Measurements from ENCODE around the gene ITPRIPL1.
"Not testable (repeated sequence)": the region's sequence is repeated elsewhere in the genome, so short reads cannot be mapped to it uniquely, and the experiment has no call there.

The ITPRIPL1 gene, protein sequence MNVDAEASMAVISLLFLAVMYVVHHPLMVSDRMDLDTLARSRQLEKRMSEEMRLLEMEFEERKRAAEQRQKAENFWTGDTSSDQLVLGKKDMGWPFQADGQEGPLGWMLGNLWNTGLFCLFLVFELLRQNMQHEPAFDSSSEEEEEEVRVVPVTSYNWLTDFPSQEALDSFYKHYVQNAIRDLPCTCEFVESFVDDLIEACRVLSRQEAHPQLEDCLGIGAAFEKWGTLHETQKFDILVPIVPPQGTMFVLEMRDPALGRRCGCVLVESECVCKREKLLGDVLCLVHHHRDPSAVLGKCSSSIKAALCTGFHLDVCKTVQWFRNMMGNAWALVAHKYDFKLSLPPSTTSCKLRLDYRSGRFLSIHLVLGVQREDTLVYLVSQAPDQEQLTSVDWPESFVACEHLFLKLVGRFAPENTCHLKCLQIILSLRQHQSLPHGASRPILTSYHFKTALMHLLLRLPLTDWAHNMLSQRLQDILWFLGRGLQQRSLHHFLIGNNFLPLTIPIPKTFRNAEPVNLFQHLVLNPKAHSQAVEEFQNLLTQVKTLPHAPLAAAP

GRCh38 chr2:96325041-96325883 lies at the start of gene ITPRIPL1:
ITPRIPL1 (plus strand) TSS chr2:96325317; CDS start chr2:96325840, 523 bp downstream.
- no peak for DNase-seq

- no peak for DNase-seq
Observed at GRCh38 chr2:96276787-96277499, 48.2 kb upstream of the ITPRIPL1 start.

DNA sequence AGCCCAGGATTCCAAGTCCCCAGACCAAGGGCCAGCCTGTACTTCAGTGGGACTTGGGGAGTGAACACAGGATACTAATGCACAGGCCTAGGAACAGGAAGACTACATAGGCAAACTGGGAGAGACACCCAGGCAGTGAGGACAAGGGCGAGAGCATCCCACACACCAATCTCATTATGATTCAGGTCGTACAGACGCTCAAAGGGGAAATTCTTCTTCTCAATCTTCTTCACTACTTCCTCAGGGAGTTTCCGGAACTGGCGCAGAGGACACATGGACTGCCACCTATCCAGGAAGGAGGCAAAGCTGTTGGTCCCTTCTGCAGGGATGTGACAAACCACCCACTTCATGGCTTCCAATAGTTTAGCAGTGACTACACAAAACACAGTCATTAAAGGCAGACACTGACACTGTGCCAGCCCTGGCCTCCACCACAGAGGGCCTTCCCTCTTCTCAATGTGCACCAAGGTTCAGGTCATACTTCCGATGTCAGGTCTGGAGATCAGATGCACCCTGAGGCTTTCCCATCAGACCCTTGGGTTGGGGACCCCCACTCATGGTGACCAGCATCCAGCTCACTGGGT lies 37.8 kb upstream of the ITPRIPL1 start:
- DNase-seq, result no peak

DNA sequence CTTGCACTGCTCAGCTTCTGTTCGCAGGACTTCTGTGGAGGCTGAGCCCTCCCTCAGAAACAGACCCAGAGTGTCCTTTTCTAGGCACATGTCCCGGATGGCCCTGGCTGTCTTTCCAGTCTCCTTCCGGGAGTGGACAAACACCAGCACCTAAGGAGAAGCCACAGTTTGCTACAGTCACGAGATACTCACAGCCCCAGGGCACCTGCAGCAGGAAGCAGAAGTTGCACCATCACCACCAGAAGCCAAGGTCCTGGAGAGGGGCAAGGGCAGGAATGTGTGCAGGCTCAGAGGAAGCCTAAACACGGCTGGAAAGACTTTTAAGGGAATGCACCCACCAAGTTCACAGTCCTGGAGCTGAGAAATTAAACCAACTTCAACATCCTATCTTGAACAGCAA lies 33.4 kb upstream of the ITPRIPL1 start:
- no peak for DNase-seq

- not testable (repeated sequence) for DNase-seq
Observed at GRCh38 chr2:96294271-96294670, 30.8 kb upstream of the ITPRIPL1 start.

DNA sequence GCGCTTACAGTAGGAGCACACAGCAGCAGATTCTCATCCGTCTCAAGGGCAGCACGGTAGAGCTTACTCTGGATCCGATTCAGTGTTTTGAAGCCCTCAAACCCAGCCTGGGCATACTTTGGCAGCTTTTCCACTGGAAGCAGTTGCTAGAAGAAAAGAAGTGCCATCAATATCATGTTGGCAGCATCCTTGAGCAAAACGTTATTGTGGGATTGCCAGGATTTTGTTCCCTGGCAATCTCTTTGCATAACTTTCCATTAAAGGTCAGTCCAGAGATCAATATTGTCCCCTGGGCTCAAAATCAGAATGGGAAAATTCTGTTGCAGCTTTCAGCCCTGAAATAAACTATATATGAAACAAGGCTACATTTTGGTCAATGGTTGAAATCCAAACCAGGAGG lies 28.2 kb upstream of the ITPRIPL1 start:
- DNase-seq, result no peak

DNA sequence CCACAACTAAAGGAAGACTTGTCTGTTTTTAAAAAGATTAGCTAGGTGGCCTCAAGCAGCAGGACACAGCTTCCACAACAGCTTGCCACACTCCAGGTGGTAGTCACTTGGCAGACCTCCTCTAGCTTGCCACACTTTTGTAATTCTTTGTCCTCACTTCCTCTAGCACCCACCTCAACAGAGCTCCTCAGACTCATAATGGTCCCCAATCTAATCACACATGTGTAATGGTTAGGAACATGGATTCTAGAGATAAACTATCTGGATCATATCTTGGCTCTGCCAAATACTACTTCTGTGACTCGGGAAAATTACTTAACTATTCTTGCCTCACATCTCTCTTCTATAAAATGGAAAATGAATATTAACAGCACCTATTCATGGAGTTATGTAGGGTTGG lies 23.3 kb upstream of the ITPRIPL1 start:
- DNase-seq, result no peak

- no peak for DNase-seq
Observed at GRCh38 chr2:96304606-96305005, 20.5 kb upstream of the ITPRIPL1 start.

DNA sequence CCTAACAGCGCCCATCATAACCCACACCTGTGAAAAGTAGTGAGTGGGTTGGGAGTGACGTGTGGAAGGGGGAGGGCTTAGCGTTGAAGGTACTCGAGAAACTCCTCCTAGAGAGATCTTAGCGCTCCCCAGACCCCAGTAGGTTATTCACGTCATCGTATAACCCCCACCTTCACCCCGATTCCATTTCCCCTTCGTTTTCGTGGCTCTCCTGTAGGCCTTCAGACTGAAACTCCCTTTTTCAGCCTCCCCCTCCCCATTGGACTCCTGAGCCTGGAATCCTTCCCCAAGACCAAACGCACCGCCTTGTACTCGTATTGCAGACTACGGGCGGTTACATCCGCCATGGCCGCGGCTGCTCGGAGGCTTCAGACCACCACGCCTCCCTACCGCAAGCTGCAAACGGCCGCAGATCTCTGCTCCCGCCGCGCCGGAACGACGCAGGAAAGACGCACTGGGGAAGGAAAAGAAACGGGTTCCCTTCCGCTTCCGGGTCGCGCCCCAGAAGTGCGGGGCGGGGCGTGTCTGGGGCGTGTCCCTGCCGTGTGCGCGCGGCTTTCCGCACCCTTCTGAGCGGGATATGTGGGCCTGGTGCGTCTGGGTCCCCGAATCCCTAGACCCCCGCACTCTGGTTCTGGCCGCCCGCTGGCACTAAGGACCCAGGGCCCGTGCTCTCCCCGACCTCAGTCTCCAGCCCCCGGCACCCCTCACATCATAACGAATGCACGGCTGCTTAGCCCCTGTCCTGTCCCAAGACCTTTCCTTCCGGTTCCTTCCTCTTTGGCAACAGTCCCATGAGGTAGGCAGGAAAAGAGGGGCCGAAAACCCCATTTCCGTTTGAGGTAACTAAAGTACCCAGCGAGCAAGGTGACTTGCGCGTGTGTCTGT lies 19.8 kb upstream of the ITPRIPL1 start, which contains the start of gene SNRNP200:
TSS of gene SNRNP200 (minus strand) at position 456 of the 888 bp plus-strand sequence. CDS start at position 347, 109 bp downstream.
- DNase-seq, result no peak

DNA sequence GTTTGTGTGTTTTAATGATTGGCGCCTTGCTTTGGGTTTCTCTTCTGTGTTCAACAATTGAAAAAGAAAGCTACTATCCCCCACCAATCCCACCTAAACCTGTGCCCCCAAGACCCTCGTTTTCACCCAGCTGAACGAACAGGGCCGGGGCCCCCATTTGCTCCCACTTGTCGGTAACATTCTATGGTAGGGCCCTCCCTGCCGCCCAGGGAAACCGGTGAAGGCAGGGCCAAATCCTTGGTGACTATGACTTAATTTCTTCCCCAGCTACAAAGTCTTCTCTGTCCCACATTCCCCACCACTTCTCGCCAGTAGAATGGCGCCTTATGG lies 19.2 kb upstream of the ITPRIPL1 start:
- DNase-seq, result no peak

DNA sequence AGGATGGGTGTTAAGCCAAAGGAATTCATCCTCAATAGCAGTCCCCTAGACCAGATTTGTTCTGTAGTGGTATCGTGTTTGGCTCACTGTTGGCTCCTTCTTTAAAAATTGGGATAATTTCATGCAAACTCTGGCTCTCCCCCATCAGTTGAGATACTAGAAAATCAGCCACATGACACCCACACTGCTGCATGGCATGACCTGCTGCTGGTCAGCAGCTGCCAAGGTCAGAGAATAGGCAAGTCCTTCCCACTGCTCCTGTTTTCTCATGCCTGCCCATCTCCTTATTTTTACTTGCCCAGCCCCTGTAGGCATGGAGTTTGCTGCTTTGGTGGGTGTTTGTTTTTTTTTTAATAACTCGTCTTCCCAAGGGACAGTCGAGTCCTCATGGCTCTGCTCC lies 18.7 kb upstream of the ITPRIPL1 start:
- DNase-seq, result no peak

- no peak for DNase-seq
Observed at GRCh38 chr2:96308248-96308647, 16.9 kb upstream of the ITPRIPL1 start.

DNA sequence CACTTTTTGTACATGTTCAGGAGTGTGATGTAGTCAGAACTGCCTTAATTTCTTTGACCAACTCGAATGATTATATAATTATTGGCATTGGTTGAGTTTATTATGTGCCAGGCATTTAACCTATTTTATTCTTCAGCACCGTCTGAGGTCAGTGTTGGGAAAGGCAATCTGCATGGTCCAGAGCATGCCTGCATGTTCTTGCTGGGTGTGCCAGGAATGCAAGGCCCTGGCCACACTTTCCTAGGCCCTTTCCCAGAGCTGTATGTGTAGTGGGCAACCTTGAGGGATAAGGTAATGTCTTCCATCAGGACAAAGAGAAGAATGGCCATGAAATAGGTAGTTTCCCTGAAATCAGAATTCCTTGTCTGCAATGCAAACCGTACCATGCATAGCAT lies 10.1 kb upstream of the ITPRIPL1 start:
- DNase-seq, result no peak

DNA sequence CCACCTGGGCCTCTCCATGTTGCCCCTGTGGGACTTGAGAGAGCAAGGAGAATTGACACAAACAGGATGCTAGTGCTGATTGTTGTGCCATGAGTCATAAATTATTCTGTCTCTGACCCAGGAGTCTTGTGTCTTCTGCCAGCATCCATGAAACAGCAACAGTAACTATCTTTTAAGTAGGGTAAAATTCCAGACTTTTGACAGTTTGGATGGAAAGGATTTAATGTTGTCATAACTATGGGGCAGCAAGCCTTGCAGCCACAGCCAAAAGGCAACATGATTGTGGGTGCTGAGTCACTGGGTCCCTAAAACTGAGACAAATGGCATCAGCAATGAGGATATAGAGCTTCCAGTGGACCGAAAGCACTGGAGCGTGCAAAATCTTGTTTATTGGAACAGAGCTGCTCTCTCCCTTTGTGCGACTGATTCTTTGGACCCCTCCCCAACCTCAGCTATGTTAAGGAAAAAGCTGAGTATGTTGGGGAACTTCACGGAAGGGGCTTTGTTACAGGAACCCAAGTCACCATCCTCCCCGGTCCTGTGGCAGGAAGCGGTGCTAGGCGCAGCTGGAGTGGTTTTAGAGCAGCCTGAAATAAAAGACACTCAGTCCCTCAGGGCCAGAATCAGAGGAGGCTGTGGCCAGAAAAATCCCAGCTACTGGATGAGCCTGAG lies 9.6 kb upstream of the ITPRIPL1 start:
- DNase-seq, result no peak

- no peak for DNase-seq
Observed at GRCh38 chr2:96316999-96317398, 8.1 kb upstream of the ITPRIPL1 start.

GRCh38 chr2:96317584-96317997 lies 7.5 kb upstream of the ITPRIPL1 start:
- no peak for DNase-seq

DNA sequence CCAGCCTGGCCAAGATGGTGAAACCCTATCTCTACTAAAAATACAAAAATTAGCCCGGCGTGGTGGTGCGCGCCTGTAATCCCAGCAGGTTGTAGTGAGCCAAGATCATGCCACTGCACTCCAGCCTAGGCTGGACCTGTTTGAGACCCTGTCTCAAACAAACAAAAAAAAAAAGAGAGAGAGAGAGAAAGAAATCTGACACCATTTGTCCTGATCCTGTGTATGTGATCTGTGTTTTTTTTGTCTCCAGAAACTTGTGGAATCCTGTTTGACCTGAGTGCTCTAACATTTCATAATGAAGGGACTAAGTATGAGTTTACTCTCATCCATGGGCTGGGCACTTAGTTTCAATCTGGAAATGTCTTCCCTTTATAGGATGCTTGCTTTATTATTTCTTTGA lies 6.4 kb upstream of the ITPRIPL1 start:
- no peak for DNase-seq

DNA sequence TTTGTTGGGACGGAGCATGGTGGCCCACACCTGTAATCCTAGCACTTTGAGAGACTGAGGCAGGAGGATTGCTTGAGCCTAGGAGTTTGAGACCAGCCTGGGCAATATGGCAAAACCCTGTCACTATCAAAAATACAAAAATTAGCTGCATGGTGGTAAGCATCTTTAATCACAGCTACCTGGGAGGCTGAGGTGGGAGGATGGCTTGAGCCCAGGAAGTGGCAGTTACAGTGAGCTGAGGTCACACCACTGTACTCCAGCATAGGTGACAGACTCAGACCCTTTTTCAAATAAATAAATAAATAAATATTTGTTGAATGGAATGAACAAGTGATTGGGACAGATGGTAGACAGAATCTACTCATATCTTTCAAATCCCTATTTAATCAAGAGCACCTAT lies 5.7 kb upstream of the ITPRIPL1 start:
- DNase-seq, result no peak

DNA sequence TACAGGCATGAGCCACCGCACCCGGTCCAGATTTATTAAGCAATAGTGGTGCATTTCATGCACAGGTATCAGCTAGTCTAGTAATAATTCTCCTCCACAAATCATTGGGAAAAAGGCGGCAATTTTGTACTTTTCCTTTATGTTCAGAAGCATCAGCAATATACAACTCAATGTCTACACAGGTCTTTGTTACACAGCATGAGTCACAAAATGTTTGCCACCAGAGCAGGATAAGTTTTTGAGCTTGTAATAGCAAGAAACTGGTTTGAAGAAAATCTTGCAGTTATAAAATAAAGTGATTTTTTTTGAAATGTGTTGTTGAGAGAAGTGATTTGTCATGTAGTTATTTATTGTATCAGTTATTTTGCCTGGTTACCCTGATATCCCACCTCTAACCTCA lies 4.8 kb upstream of the ITPRIPL1 start:
- DNase-seq, result no peak

DNA sequence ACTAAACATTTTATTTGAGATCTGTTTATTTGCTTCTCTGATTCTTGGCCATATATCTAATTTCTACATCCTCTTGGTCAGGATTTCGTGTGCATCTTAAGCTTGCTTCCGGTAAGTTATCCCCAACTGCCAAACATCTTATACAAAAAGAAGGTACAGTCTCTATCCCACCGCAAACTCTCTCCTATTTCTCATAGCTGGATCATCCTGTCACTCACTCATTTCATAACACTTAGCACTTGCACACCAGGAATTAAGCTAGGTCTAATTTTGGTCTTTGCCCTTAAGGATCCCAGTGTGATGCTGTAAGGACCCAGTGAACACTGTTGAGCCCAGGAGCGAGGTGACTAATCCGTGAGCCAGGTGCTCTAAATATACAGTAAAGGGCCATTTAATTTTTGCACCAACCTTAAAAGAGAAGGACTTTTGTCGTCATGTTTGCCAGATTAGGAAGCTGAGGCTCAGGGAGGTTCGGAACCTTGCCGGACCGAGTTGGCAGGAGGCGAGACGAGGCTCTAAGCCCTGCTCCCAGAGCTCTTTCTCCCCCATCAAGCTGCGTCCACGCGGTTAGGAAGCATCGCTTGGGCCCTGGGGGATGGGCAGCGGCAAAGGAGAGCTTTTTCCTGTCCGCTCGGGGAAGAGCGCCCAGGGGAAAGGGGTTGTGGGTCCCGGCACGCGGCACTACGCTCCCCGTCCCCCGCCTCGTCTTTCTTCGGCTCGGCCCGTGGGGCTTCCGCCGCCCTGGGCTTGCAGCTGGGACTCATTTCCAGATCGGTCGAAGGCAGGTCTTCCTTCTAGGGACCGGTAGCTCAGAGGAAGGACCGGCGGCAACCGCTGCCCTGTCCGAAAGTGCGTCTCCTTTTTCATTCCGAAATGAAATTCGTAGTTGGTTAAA lies 4.1 kb upstream of the ITPRIPL1 start:
- no peak for DNase-seq

Measured in 8988T (cell line).